COLO668 (cell line): Measurements from ENCODE around the gene SDHAF2.

ENCODE experiments used
- DNase-seq: peaks from one replicate; lab custom pipeline; 2025; ENCODE audit not compliant: unreplicated experiment; lab: John Stamatoyannopoulos, UW

SDHAF2 gene

GRCh38 chr11:61495801-61496601, 66.1 kb downstream of the SDHAF2 start:
- DNase-seq = peak; percentile 94
